Measurements from ENCODE around the gene ORC3. TPM values are rescaled to one million over a fixed set of nuclear protein-coding genes. Genes with fewer than 3 reads are reported as not detected.

The ORC3 gene
- total RNA-seq, 3 donors from 2014 or later = 22.6 to 32.6 (median 26.6) TPM

- no peak for TF ChIP-seq POLR2A (IDR thresholded peaks at IDR 0.05)
- no peak for TF ChIP-seq POLR2AphosphoS5 (IDR thresholded peaks at IDR 0.05)
- H3K9me3 ChIP-seq = no peaks in the 10 kb centered on the region
- intact Hi-C loops (cut with DNase I; ENCODE audit: low total_unique reads) = no loop called here
- H3K4me3 ChIP-seq = no peak overlapping the region
- no peak overlapping the region for H3K27ac ChIP-seq
- no peaks in the 10 kb centered on the region for H3K36me3 ChIP-seq
- DNase-seq (ENCODE audit: low spot score in 2 of 2) = no peak
- H3K4me1 ChIP-seq = no peaks in the 10 kb centered on the region
- H3K27me3 ChIP-seq = no peaks in the 10 kb centered on the region
Observed at GRCh38 chr6:87656857-87657256, 66.9 kb downstream of the ORC3 start.

- no peak overlapping the region for H3K27ac ChIP-seq
- TF ChIP-seq POLR2AphosphoS5 (IDR thresholded peaks at IDR 0.05) = no peak
- no peak for TF ChIP-seq POLR2A (IDR thresholded peaks at IDR 0.05)
- TF ChIP-seq CTCF (IDR thresholded peaks at IDR 0.05) = no peak
- no peak overlapping the region for H3K4me3 ChIP-seq
- no peak for DNase-seq (ENCODE audit: low spot score in 2 of 2)
- H3K36me3 ChIP-seq = no peaks in the 10 kb centered on the region
- H3K4me1 ChIP-seq = no peaks in the 10 kb centered on the region
- H3K9me3 ChIP-seq = no peaks in the 10 kb centered on the region
- no peaks in the 10 kb centered on the region for H3K27me3 ChIP-seq
- intact Hi-C loops (cut with DNase I; ENCODE audit: low total_unique reads) = no loop called here
Observed at GRCh38 chr6:87658516-87658915, 68.6 kb downstream of the ORC3 start.

- H3K36me3 ChIP-seq = no peaks in the 10 kb centered on the region
Observed at GRCh38 chr6:87660226-87660911, 70.4 kb downstream of the ORC3 start.

GRCh38 chr6:87661016-87661415, 71.1 kb downstream of the ORC3 start:
- TF ChIP-seq CTCF (IDR thresholded peaks at IDR 0.05) (no peak), POLR2AphosphoS5 (IDR thresholded peaks at IDR 0.05) (no peak), POLR2A (IDR thresholded peaks at IDR 0.05) (no peak)
- no peak overlapping the region for H3K27ac ChIP-seq
- no peak overlapping the region for H3K4me3 ChIP-seq
- H3K9me3 ChIP-seq = no peaks in the 10 kb centered on the region
- H3K27me3 ChIP-seq = no peaks in the 10 kb centered on the region
- no peaks in the 10 kb centered on the region for H3K4me1 ChIP-seq
- no peak for DNase-seq (ENCODE audit: low spot score in 2 of 2)
- intact Hi-C loops (cut with DNase I; ENCODE audit: low total_unique reads) = no loop called here
- H3K36me3 ChIP-seq = no peaks in the 10 kb centered on the region

More at GRCh38 chr6:87660226-87660911, 70.4 kb downstream of the ORC3 start:
- intact Hi-C loops (cut with DNase I; ENCODE audit: low total_unique reads) = no loop called here
- DNase-seq (ENCODE audit: low spot score in 2 of 2) = no peak
- Histone ChIP-seq H3K27me3 (no peaks in the 10 kb centered on the region), H3K4me1 (no peaks in the 10 kb centered on the region), H3K9me3 (no peaks in the 10 kb centered on the region), H3K27ac (no peak overlapping the region), H3K4me3 (no peak overlapping the region)
- TF ChIP-seq CTCF (IDR thresholded peaks at IDR 0.05) (no peak), POLR2A (IDR thresholded peaks at IDR 0.05) (no peak), POLR2AphosphoS5 (IDR thresholded peaks at IDR 0.05) (no peak)

GRCh38 chr6:87661503-87661902, 71.6 kb downstream of the ORC3 start:
- no peaks in the 10 kb centered on the region for H3K36me3 ChIP-seq
- DNase-seq (ENCODE audit: low spot score in 2 of 2) = no peak
- no peaks in the 10 kb centered on the region for H3K4me1 ChIP-seq
- TF ChIP-seq POLR2AphosphoS5 (IDR thresholded peaks at IDR 0.05) (no peak), POLR2A (IDR thresholded peaks at IDR 0.05) (no peak), CTCF (IDR thresholded peaks at IDR 0.05) (no peak)
- intact Hi-C loops (cut with DNase I; ENCODE audit: low total_unique reads) = no loop called here
- H3K9me3 ChIP-seq = no peaks in the 10 kb centered on the region
- no peak overlapping the region for H3K27ac ChIP-seq
- no peaks in the 10 kb centered on the region for H3K27me3 ChIP-seq
- no peak overlapping the region for H3K4me3 ChIP-seq
